Mucosa of stomach (tissue), 1 donor: ENCODE measurements around the gene CAMTA1.
"Not testable (repeated sequence)": the region's sequence is repeated elsewhere in the genome, so short reads cannot be mapped to it uniquely, and the experiment has no call there.

Experiments used
- H3K27me3 ChIP-seq: one replicate; pipeline ENCODE4 v1.7.0; 2013; ENCODE audit warnings: mild to moderate bottlenecking, low read length; ENCODE audit not compliant: control insufficient read depth, insufficient read depth
- H3K36me3 ChIP-seq: one replicate; pipeline ENCODE4 v1.7.0; 2013; ENCODE audit warnings: low read length; ENCODE audit not compliant: control insufficient read depth, insufficient read depth
- H3K4me1 ChIP-seq: one replicate; pipeline ENCODE4 v1.7.0; 2013; ENCODE audit warnings: mild to moderate bottlenecking, low read length; ENCODE audit not compliant: control insufficient read depth, insufficient read depth
- H3K4me3 ChIP-seq: one replicate; pipeline ENCODE4 v1.7.0; 2013; ENCODE audit warnings: low read length
- H3K9ac ChIP-seq: one replicate; pipeline ENCODE4 v1.7.0; 2013; ENCODE audit warnings: mild to moderate bottlenecking, low read length, moderate library complexity
- H3K9me3 ChIP-seq: one replicate; pipeline ENCODE4 v1.7.0; 2013; ENCODE audit warnings: mild to moderate bottlenecking, low read length, moderate library complexity; ENCODE audit not compliant: control insufficient read depth
- donor health status: Pancreatic carcinoma.

CAMTA1 gene

GRCh38 chr1:7379441-7379971 is 594.3 kb downstream of the CAMTA1 start:
- no peaks in the 10 kb centered on the region for H3K36me3 ChIP-seq
- no peaks in the 10 kb centered on the region for H3K27me3 ChIP-seq
- no peak overlapping the region for H3K4me3 ChIP-seq
- no peaks in the 10 kb centered on the region for H3K4me1 ChIP-seq
- no peaks in the 10 kb centered on the region for H3K9me3 ChIP-seq
- no peak overlapping the region for H3K9ac ChIP-seq

- not testable (repeated sequence) for H3K9ac ChIP-seq, H3K4me1 ChIP-seq, H3K4me3 ChIP-seq, H3K27me3 ChIP-seq, H3K36me3 ChIP-seq, H3K9me3 ChIP-seq
These were observed 594.8 kb downstream of the CAMTA1 start for GRCh38 chr1:7380068-7380467.

- no peaks in the 10 kb centered on the region for H3K9me3 ChIP-seq
- H3K9ac ChIP-seq = no peak overlapping the region
- no peaks in the 10 kb centered on the region for H3K27me3 ChIP-seq
- no peaks in the 10 kb centered on the region for H3K4me1 ChIP-seq
- H3K36me3 ChIP-seq = no peaks in the 10 kb centered on the region
- no peak overlapping the region for H3K4me3 ChIP-seq
These were observed 595.5 kb downstream of the CAMTA1 start for GRCh38 chr1:7380712-7381111.

- H3K27me3 ChIP-seq, H3K36me3 ChIP-seq, H3K9ac ChIP-seq, H3K4me3 ChIP-seq, H3K4me1 ChIP-seq, H3K9me3 ChIP-seq: not testable (repeated sequence)
These were observed 596.5 kb downstream of the CAMTA1 start for GRCh38 chr1:7381729-7382128.

- H3K9ac ChIP-seq = no peak overlapping the region
- no peaks in the 10 kb centered on the region for H3K9me3 ChIP-seq
- H3K36me3 ChIP-seq = no peaks in the 10 kb centered on the region
- H3K27me3 ChIP-seq = no peaks in the 10 kb centered on the region
- H3K4me1 ChIP-seq = peaks cover 8% of the 10 kb centered on the region
- no peak overlapping the region for H3K4me3 ChIP-seq
These were observed 597.7 kb downstream of the CAMTA1 start for GRCh38 chr1:7382971-7383370.

GRCh38 chr1:7383671-7384520 is 598.6 kb downstream of the CAMTA1 start:
- H3K9ac ChIP-seq = no peak overlapping the region
- no peak overlapping the region for H3K4me3 ChIP-seq
- no peaks in the 10 kb centered on the region for H3K9me3 ChIP-seq
- peaks cover 13% of the 10 kb centered on the region for H3K4me1 ChIP-seq
- H3K36me3 ChIP-seq = no peaks in the 10 kb centered on the region
- H3K27me3 ChIP-seq = no peaks in the 10 kb centered on the region

- H3K4me1 ChIP-seq = peaks cover 13% of the 10 kb centered on the region
- no peaks in the 10 kb centered on the region for H3K9me3 ChIP-seq
- H3K36me3 ChIP-seq = no peaks in the 10 kb centered on the region
- no peak overlapping the region for H3K4me3 ChIP-seq
- H3K9ac ChIP-seq = no peak overlapping the region
- H3K27me3 ChIP-seq = no peaks in the 10 kb centered on the region
These were observed 599.4 kb downstream of the CAMTA1 start for GRCh38 chr1:7384679-7385078.

GRCh38 chr1:7385471-7386225 is 600.4 kb downstream of the CAMTA1 start:
- H3K9me3 ChIP-seq = no peaks in the 10 kb centered on the region
- H3K9ac ChIP-seq = no peak overlapping the region
- H3K4me3 ChIP-seq = no peak overlapping the region
- no peaks in the 10 kb centered on the region for H3K36me3 ChIP-seq
- no peaks in the 10 kb centered on the region for H3K27me3 ChIP-seq
- peaks cover 13% of the 10 kb centered on the region for H3K4me1 ChIP-seq

GRCh38 chr1:7386226-7387052 is 601.2 kb downstream of the CAMTA1 start:
- Histone ChIP-seq H3K4me1 (peaks cover 13% of the 10 kb centered on the region), H3K27me3 (no peaks in the 10 kb centered on the region), H3K36me3 (no peaks in the 10 kb centered on the region), H3K9ac (no peak overlapping the region), H3K4me3 (no peak overlapping the region), H3K9me3 (no peaks in the 10 kb centered on the region)

- Histone ChIP-seq H3K4me3 (no peak overlapping the region), H3K36me3 (no peaks in the 10 kb centered on the region), H3K9me3 (no peaks in the 10 kb centered on the region), H3K9ac (no peak overlapping the region), H3K4me1 (peaks cover 13% of the 10 kb centered on the region), H3K27me3 (no peaks in the 10 kb centered on the region)
These were observed 602.0 kb downstream of the CAMTA1 start for GRCh38 chr1:7387053-7387927.

GRCh38 chr1:7388141-7388487 is 602.9 kb downstream of the CAMTA1 start:
- no peak overlapping the region for H3K4me3 ChIP-seq
- H3K36me3 ChIP-seq = no peaks in the 10 kb centered on the region
- H3K9me3 ChIP-seq = no peaks in the 10 kb centered on the region
- no peak overlapping the region for H3K9ac ChIP-seq
- H3K27me3 ChIP-seq = no peaks in the 10 kb centered on the region
- peaks cover 13% of the 10 kb centered on the region for H3K4me1 ChIP-seq
